ENCODE measurements around the gene TAF4. TPM values are rescaled to one million over a fixed set of nuclear protein-coding genes. Genes with fewer than 3 reads are reported as not detected.

TAF4 gene
- total RNA-seq, 2 donors from 2014 or later = 25.5 to 39.9 TPM

DNA sequence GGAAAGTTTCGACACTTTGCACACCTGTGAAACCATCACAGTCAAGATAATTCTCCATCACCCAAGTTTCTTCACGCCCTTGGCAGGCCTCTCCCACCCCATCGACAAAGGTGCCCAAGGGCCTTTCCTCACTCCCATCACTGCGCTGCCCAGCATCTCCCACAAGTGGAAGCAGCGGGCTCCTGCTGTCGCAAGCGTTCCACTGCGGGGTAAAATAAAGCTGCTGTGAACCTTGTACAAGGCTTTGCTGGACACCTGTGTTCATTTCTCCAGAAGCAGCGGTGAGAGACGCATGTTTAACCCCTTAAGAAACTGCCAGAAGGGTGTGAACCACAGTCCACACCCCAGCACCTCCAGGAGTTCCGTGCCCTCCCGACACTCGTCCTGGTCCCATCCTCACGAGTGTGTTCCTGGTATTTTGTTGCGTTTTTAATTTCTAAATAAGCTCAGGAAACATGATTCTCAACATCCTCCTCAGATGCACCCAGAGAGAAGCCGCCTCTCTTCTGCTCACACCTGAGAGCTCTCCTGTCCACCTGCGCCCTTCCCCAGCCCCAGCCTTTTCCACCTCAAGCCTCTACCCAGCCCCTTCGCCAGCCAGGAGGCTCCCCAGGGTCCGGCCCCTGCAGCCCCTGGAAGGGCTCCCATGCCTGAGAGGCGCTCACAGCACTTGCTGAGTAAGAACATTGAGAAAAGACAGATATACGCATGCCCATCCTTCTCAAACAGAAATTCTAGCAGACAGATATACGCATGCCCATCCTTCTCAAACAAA is 97.5 kb downstream of the TAF4 start:
- no peaks in the 10 kb centered on the region for H3K27me3 Mint-ChIP-seq (ENCODE audit: insufficient read depth)
- 91 to 94% methylated on average over 17 to 22 of the region's 22 CpGs for WGBS, 2 experiments (ENCODE audit: insufficient coverage in 1 of 2, insufficient read length in 1 of 2)
- Histone ChIP-seq H3K36me3 (ENCODE audit: control insufficient read depth, insufficient read depth, low read length) (peaks cover 17% of the 10 kb centered on the region), H3K9me3 (ENCODE audit: control insufficient read depth, low read length) (no peaks in the 10 kb centered on the region), H3K4me1 (ENCODE audit: control insufficient read depth, insufficient read depth, low read length) (no peaks in the 10 kb centered on the region), H3K27ac (ENCODE audit: low read depth, low read length) (no peak overlapping the region), H3K27me3 (ENCODE audit: control insufficient read depth, insufficient read depth, low read length, poor library complexity, severe bottlenecking) (no peaks in the 10 kb centered on the region), H3K9ac (ENCODE audit: extremely low read depth, low read length, poor library complexity, severe bottlenecking) (no peak overlapping the region), H3K4me3 (ENCODE audit: low read length) (no peak overlapping the region)
- TF ChIP-seq, protein P1, sequence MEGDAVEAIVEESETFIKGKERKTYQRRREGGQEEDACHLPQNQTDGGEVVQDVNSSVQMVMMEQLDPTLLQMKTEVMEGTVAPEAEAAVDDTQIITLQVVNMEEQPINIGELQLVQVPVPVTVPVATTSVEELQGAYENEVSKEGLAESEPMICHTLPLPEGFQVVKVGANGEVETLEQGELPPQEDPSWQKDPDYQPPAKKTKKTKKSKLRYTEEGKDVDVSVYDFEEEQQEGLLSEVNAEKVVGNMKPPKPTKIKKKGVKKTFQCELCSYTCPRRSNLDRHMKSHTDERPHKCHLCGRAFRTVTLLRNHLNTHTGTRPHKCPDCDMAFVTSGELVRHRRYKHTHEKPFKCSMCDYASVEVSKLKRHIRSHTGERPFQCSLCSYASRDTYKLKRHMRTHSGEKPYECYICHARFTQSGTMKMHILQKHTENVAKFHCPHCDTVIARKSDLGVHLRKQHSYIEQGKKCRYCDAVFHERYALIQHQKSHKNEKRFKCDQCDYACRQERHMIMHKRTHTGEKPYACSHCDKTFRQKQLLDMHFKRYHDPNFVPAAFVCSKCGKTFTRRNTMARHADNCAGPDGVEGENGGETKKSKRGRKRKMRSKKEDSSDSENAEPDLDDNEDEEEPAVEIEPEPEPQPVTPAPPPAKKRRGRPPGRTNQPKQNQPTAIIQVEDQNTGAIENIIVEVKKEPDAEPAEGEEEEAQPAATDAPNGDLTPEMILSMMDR (conservative IDR thresholded peaks at IDR 0.05) = no peak
- no peaks in the 10 kb centered on the region for H3K9me3 Mint-ChIP-seq
- no peak overlapping the region for H3K27ac Mint-ChIP-seq
- H3K36me3 Mint-ChIP-seq (ENCODE audit: low read depth) = peaks cover 17% of the 10 kb centered on the region
- no peak for DNase-seq
- H3K4me3 Mint-ChIP-seq = no peak overlapping the region
- H3K4me1 Mint-ChIP-seq = no peaks in the 10 kb centered on the region

DNA sequence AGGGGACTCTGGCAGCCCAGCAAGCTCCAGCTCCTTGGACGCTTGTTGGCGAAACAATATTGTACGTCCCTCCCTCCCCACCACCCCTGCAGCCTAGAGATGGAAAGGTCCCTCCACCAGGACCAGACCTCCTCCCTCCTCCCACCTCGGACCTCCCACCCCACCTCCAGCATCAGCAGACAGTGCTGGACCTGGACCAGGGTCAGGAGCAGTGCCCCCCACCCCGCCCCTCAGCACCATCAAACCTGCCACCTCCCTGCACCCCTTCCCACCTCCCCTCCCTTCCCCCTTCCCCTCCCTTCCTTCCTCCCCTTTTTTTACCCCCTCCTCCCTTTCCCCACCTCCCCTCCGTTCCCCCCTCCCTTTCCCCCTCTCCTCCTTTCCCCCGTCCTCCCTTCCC is 98.4 kb downstream of the TAF4 start:
- H3K27ac Mint-ChIP-seq = no peak overlapping the region
- WGBS, 2 experiments (ENCODE audit: insufficient coverage in 1 of 2, insufficient read length in 1 of 2) = 89% methylated on average over 4 of the region's 7 CpGs; no CpG with 5 or more reads in 1 of the 2 experiments
- H3K9me3 Mint-ChIP-seq = no peaks in the 10 kb centered on the region
- Histone ChIP-seq H3K9ac (ENCODE audit: extremely low read depth, low read length, poor library complexity, severe bottlenecking) (no peak overlapping the region), H3K36me3 (ENCODE audit: control insufficient read depth, insufficient read depth, low read length) (peaks cover 8% of the 10 kb centered on the region), H3K4me1 (ENCODE audit: control insufficient read depth, insufficient read depth, low read length) (no peaks in the 10 kb centered on the region), H3K4me3 (ENCODE audit: low read length) (no peak overlapping the region), H3K9me3 (ENCODE audit: control insufficient read depth, low read length) (no peaks in the 10 kb centered on the region), H3K27ac (ENCODE audit: low read depth, low read length) (no peak overlapping the region), H3K27me3 (ENCODE audit: control insufficient read depth, insufficient read depth, low read length, poor library complexity, severe bottlenecking) (no peaks in the 10 kb centered on the region)
- H3K4me1 Mint-ChIP-seq = no peaks in the 10 kb centered on the region
- no peaks in the 10 kb centered on the region for H3K27me3 Mint-ChIP-seq (ENCODE audit: insufficient read depth)
- no peak for DNase-seq
- no peak overlapping the region for H3K4me3 Mint-ChIP-seq
- H3K36me3 Mint-ChIP-seq (ENCODE audit: low read depth) = peaks cover 8% of the 10 kb centered on the region
- TF ChIP-seq, protein P1 (conservative IDR thresholded peaks at IDR 0.05) = no peak

DNA sequence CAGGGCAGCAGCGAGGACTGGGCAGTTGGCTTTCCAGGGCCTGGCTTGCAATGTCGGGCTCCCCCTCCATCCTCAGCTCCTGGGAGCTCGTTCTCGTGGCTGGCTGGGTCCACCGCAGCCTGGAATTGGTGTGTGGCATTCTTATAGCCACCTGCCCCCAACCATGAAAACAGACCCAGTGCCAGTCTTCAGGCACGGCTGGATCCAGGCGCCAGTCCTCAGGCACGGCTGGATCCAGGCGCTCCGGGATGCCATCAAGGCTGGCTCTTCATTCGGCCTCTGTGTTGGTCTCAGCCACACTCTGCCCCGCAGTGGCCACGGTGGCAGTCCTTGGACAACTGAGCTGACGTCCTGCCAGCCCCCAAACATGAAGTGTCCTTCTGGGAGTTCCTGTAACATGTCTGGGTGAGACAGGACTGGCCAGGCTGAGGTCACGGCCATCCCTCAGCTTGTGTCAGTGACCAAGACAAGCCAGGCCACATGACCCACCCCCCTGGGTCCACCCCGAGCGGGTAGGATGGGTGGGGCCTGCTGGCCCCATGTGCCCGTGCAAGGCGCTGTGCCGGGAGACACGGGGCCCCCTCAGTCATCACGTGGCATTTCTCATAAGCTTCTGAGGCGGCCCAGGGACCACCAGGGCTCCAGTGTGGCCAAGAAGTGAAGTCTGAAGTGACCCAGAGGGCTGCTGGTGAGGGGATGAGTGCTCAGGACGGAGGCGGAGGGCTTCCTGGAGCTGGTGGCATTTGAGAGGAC is 99.0 kb downstream of the TAF4 start:
- Mint-ChIP-seq H3K27ac (no peak overlapping the region), H3K4me3 (no peak overlapping the region), H3K9me3 (no peaks in the 10 kb centered on the region), H3K4me1 (no peaks in the 10 kb centered on the region), H3K36me3 (ENCODE audit: low read depth) (peaks cover 2% of the 10 kb centered on the region), H3K27me3 (ENCODE audit: insufficient read depth) (no peaks in the 10 kb centered on the region)
- H3K9ac ChIP-seq (ENCODE audit: extremely low read depth, low read length, poor library complexity, severe bottlenecking) = no peak overlapping the region
- no peaks in the 10 kb centered on the region for H3K27me3 ChIP-seq (ENCODE audit: control insufficient read depth, insufficient read depth, low read length, poor library complexity, severe bottlenecking)
- H3K36me3 ChIP-seq (ENCODE audit: control insufficient read depth, insufficient read depth, low read length) = peaks cover 1% of the 10 kb centered on the region
- H3K27ac ChIP-seq (ENCODE audit: low read depth, low read length) = no peak overlapping the region
- H3K9me3 ChIP-seq (ENCODE audit: control insufficient read depth, low read length) = no peaks in the 10 kb centered on the region
- H3K4me1 ChIP-seq (ENCODE audit: control insufficient read depth, insufficient read depth, low read length) = no peaks in the 10 kb centered on the region
- DNase-seq = no peak
- no peak overlapping the region for H3K4me3 ChIP-seq (ENCODE audit: low read length)
- TF ChIP-seq, protein P1 (conservative IDR thresholded peaks at IDR 0.05) = no peak
- 93 to 96% methylated on average over 11 to 25 of the region's 25 CpGs for WGBS, 2 experiments (ENCODE audit: insufficient coverage in 1 of 2, insufficient read length in 1 of 2)

All from endodermal cell (in vitro differentiated cells).